Measurements from ENCODE around the gene KIF5A.
"Not testable (repeated sequence)": the region's sequence is repeated elsewhere in the genome, so short reads cannot be mapped to it uniquely, and the experiment has no call there.

Gene KIF5A

DNA sequence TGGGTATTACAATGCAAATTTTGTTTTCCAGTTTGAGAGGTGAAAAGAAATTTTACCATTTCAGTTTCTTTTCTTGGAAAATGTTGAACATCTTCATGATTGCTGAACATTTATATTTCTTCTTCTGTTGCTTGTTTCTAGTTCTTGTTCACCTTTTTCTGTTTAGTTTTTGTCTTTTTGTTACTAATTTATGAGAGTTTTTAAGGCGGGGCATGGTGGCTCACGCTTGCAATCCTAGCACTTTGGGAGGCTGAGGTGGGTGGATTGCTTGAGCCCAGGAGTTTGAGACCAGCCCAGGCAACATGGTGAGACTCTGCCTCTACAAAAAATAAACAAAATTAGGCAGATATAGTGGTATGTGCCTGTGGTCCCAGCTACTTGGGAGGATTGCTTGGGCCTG, 10.7 kb downstream of the KIF5A start:
- Histone ChIP-seq H3K9ac (no peak overlapping the region), H3K27me3 (ENCODE audit: insufficient read depth, low read depth) (peaks cover 5% of the 10 kb centered on the region; the same call in 1 of the 2 replicates), H3K79me2 (ENCODE audit: insufficient read depth, low read depth) (no peaks in the 10 kb centered on the region), H2AFZ (ENCODE audit: low read depth) (no peak overlapping the region), H3K36me3 (ENCODE audit: insufficient read depth) (no peaks in the 10 kb centered on the region), H3K4me3 (IDR thresholded peaks at IDR 0.05; ENCODE audit: insufficient read depth, low read depth, low read length) (no peak overlapping the region), H3K4me2 (no peak overlapping the region), H3K27ac (no peak overlapping the region), H3K4me1 (ENCODE audit: low read depth, poor library complexity, severe bottlenecking) (no peaks in the 10 kb centered on the region), H4K20me1 (ENCODE audit: insufficient read depth) (no peaks in the 10 kb centered on the region)
- TF ChIP-seq, protein P1, sequence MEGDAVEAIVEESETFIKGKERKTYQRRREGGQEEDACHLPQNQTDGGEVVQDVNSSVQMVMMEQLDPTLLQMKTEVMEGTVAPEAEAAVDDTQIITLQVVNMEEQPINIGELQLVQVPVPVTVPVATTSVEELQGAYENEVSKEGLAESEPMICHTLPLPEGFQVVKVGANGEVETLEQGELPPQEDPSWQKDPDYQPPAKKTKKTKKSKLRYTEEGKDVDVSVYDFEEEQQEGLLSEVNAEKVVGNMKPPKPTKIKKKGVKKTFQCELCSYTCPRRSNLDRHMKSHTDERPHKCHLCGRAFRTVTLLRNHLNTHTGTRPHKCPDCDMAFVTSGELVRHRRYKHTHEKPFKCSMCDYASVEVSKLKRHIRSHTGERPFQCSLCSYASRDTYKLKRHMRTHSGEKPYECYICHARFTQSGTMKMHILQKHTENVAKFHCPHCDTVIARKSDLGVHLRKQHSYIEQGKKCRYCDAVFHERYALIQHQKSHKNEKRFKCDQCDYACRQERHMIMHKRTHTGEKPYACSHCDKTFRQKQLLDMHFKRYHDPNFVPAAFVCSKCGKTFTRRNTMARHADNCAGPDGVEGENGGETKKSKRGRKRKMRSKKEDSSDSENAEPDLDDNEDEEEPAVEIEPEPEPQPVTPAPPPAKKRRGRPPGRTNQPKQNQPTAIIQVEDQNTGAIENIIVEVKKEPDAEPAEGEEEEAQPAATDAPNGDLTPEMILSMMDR (conservative IDR thresholded peaks at IDR 0.05; ENCODE audit: low read depth, low read length), result no peak

DNA sequence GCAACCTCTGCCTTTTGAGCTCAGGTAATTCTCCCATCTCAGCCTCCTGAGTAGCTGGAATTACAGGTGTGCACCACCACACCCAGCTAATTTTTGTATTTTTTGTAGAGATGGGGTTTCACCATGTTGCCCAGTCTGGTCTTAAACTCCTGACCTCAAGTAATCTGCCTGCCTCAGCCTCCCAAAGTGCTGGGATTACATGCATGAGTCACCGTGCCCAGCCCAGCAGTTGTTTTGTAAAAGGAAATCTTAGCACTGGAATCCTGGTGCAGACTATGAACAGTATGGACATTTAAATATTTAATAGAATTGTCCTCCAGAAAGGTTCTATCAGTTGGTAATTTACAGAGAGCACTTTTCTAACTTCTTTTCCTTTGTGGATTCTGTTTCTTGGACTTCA, 11.3 kb downstream of the KIF5A start:
- not testable (repeated sequence) for H3K27me3 ChIP-seq (ENCODE audit: insufficient read depth, low read depth); H3K4me1 ChIP-seq (ENCODE audit: low read depth, poor library complexity, severe bottlenecking); H3K4me3 ChIP-seq (IDR thresholded peaks at IDR 0.05; ENCODE audit: insufficient read depth, low read depth, low read length); H2AFZ ChIP-seq (ENCODE audit: low read depth); H3K4me2 ChIP-seq; H3K27ac ChIP-seq; H3K79me2 ChIP-seq (ENCODE audit: insufficient read depth, low read depth); H3K9ac ChIP-seq; H4K20me1 ChIP-seq (ENCODE audit: insufficient read depth); H3K36me3 ChIP-seq (ENCODE audit: insufficient read depth)

DNA sequence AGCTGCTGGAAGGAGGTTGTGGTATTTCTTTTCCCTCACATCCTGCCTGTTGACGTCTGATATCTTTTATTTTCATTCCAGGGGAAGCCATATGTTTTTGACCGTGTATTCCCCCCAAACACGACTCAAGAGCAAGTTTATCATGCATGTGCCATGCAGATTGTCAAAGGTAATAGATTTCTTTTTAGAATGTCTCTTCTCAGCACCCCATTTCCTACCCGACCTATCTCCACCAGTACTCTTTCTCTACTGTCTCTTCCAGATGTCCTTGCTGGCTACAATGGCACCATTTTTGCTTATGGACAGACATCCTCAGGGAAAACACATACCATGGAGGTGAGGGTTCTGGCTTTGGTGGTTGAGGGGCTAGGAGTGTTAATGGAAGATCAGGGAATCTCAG, 13.5 kb downstream of the KIF5A start:
- Histone ChIP-seq H3K4me3 (IDR thresholded peaks at IDR 0.05; ENCODE audit: insufficient read depth, low read depth, low read length) (no peak overlapping the region), H3K27me3 (ENCODE audit: insufficient read depth, low read depth) (peaks cover 5% of the 10 kb centered on the region; the same call in 1 of the 2 replicates), H4K20me1 (ENCODE audit: insufficient read depth) (no peaks in the 10 kb centered on the region), H3K9ac (no peak overlapping the region), H2AFZ (ENCODE audit: low read depth) (no peak overlapping the region), H3K36me3 (ENCODE audit: insufficient read depth) (no peaks in the 10 kb centered on the region), H3K79me2 (ENCODE audit: insufficient read depth, low read depth) (no peaks in the 10 kb centered on the region), H3K27ac (no peak overlapping the region), H3K4me2 (no peak overlapping the region), H3K4me1 (ENCODE audit: low read depth, poor library complexity, severe bottlenecking) (no peaks in the 10 kb centered on the region)
- TF ChIP-seq, protein P1 (conservative IDR thresholded peaks at IDR 0.05; ENCODE audit: low read depth, low read length), result no peak

DNA sequence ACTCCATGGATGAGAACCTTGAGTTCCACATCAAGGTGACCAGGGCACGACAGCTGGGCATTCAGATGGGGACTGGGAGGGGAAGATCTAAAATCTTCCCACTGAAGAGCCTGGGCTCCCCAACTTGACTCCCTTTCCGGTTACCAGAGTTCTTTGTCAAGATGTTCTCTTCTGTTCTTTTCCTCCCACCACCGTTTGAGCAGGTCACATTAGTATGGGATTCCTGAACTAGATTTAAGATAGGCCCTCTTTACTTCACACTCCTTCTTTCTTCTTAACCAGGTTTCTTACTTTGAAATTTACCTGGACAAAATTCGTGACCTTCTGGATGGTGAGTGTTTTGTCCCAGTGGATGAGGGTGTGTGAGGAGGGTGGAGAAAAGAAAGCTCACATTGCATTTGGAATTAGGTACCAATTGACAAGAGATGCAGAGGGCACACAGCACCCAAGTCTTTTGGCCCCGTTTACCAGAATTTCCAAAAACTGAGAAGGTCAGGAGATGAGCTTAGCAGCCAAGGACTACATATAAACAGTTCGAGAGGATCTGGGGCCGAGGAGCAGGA, 14.4 kb downstream of the KIF5A start:
- Histone ChIP-seq H2AFZ (ENCODE audit: low read depth) (no peak overlapping the region), H3K79me2 (ENCODE audit: insufficient read depth, low read depth) (no peaks in the 10 kb centered on the region), H3K4me3 (IDR thresholded peaks at IDR 0.05; ENCODE audit: insufficient read depth, low read depth, low read length) (no peak overlapping the region), H3K4me2 (no peak overlapping the region), H3K36me3 (ENCODE audit: insufficient read depth) (no peaks in the 10 kb centered on the region), H3K27ac (no peak overlapping the region), H3K27me3 (ENCODE audit: insufficient read depth, low read depth) (peaks cover 5% of the 10 kb centered on the region; the same call in 1 of the 2 replicates), H4K20me1 (ENCODE audit: insufficient read depth) (no peaks in the 10 kb centered on the region), H3K4me1 (ENCODE audit: low read depth, poor library complexity, severe bottlenecking) (no peaks in the 10 kb centered on the region), H3K9ac (no peak overlapping the region)
- TF ChIP-seq, protein P1 (conservative IDR thresholded peaks at IDR 0.05; ENCODE audit: low read depth, low read length), result no peak

DNA sequence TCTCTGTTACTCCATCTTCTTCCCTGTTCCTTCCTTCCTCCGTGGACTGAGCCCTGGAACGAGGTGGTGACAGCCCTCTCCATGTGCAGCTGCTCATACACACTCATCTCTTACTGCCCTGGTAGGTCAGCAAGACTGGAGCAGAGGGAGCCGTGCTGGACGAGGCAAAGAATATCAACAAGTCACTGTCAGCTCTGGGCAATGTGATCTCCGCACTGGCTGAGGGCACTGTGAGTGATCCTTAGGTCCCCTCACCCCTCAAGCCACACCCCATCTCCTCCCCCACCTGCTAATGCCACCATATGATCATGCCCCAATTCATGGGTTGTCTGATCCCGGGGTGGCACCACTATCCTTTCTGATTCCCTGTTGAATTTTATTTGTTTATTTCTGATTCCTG, 19.0 kb downstream of the KIF5A start:
- no peak overlapping the region for H3K27ac ChIP-seq
- H3K27me3 ChIP-seq (ENCODE audit: insufficient read depth, low read depth), result peaks cover 5% of the 10 kb centered on the region; the same call in 1 of the 2 replicates
- H2AFZ ChIP-seq (ENCODE audit: low read depth), result no peak overlapping the region
- H4K20me1 ChIP-seq (ENCODE audit: insufficient read depth), result no peaks in the 10 kb centered on the region
- H3K36me3 ChIP-seq (ENCODE audit: insufficient read depth), result no peaks in the 10 kb centered on the region
- H3K9ac ChIP-seq, result no peak overlapping the region
- no peak overlapping the region for H3K4me3 ChIP-seq (IDR thresholded peaks at IDR 0.05; ENCODE audit: insufficient read depth, low read depth, low read length)
- no peaks in the 10 kb centered on the region for H3K4me1 ChIP-seq (ENCODE audit: low read depth, poor library complexity, severe bottlenecking)
- no peaks in the 10 kb centered on the region for H3K79me2 ChIP-seq (ENCODE audit: insufficient read depth, low read depth)
- H3K4me2 ChIP-seq, result no peak overlapping the region
- TF ChIP-seq, protein P1 (conservative IDR thresholded peaks at IDR 0.05; ENCODE audit: low read depth, low read length), result no peak
